Sigmoid colon (tissue), 7 donors: ENCODE measurements around the gene MYCBPAP. TPM values are rescaled to one million over a fixed set of nuclear protein-coding genes. Genes with fewer than 3 reads are reported as not detected.
A peak's percentile ranks its signal among the peaks of the same experiment; 100 is the strongest.

Source experiments
- DNase-seq: peaks from one replicate; pipeline ENCODE4 v3.0.0-alpha.2; 2019
- H3K27ac ChIP-seq, 4 donors: fragments of 200-600 bp; sonication (generic); one replicate each; pipeline ENCODE4 v1.5.1; 2016 to 2019; ENCODE audit warnings: mild to moderate bottlenecking in 1 of 4
- H3K27me3 ChIP-seq, 3 donors: fragments of 200-600 bp; sonication (generic); one replicate each; pipeline ENCODE4 v1.5.1; 2019; ENCODE audit warnings: mild to moderate bottlenecking in 1 of 3
- H3K36me3 ChIP-seq, 4 donors: fragments of 200-600 bp; sonication (generic); one replicate each; pipeline ENCODE4 v1.5.1; 2016 to 2019
- H3K4me1 ChIP-seq, 4 donors: fragments of 200-600 bp; sonication (generic); one replicate each; pipeline ENCODE4 v1.5.1; 2017 to 2019
- H3K4me3 ChIP-seq, 4 donors: fragments of 200-600 bp; sonication (generic); one replicate each; pipeline ENCODE4 v1.5.1; 2017 to 2019; ENCODE audit warnings: mild to moderate bottlenecking in 2 of 4, moderate library complexity in 1 of 4
- H3K9me3 ChIP-seq, 4 donors: fragments of 200-600 bp in 3 of 4; sonication (generic) in 3 of 4; one replicate each; pipeline versions ENCODE4 v1.5.1 to v1.6.1; 2013 to 2019
- EP300 ChIP-seq, 4 donors: sonication (generic); formaldehyde crosslinking; IDR thresholded peaks; one replicate each; pipeline ENCODE4 v1.6.1; 2017; ENCODE audit warnings: antibody characterized with exemption in 4 of 4
- POLR2A ChIP-seq, 2 donors: fragments of 450-650 bp; IDR thresholded peaks; one replicate each; pipeline ENCODE4 v1.6.1; 2016; ENCODE audit warnings: antibody characterized with exemption in 2 of 2, mild to moderate bottlenecking in 2 of 2, moderate library complexity in 2 of 2
- POLR2AphosphoS5 ChIP-seq, 4 donors: sonication (generic); formaldehyde crosslinking; IDR thresholded peaks; one replicate each; pipeline ENCODE4 v1.6.1; 2017; ENCODE audit warnings: antibody characterized with exemption in 4 of 4
- WGBS, 2 donors: extraction: QIAGEN DNeasy Blood & Tissue Kit; methylation state at CpG; one replicate each; pipeline ENCODE4 v1.1.7; 2013; 5-methylcytosine and 5-hydroxymethylcytosine counted together
- intact Hi-C: fragments of 100-400 bp; cut with DNase I; formaldehyde crosslinking; loops from one replicate; pipeline ENCODE4 v1.15.1; 2023
- polyA plus RNA-seq, 3 donors: library from polyadenylated mRNA; stranded (reverse); fragments of 200-250 nt; gene quantifications; one replicate each; pipeline ENCODE4 v1.2.3, GENCODE V29; 2013
- total RNA-seq, 4 donors: library from RNA; depleted of rRNA; stranded (reverse); fragments of >200 nt; gene quantifications; one replicate each; pipeline ENCODE4 v1.1.0, GENCODE V29; 2016
- TF ChIP-seq, protein P1 (sequence below), 4 experiments: fragments of 450-650 bp in 3 of 4; fragments of 200-600 bp in 1 of 4; IDR thresholded peaks; one replicate each; pipeline ENCODE4 v1.5.1; 2016 to 2019; ENCODE audit warnings: antibody characterized with exemption in 4 of 4, mild to moderate bottlenecking in 3 of 4, moderate library complexity in 2 of 4
- donor health status: healthy with polysubstance abuse.
- donor health status: Bipolar disorder and iron deficiency.
- donor health status: healthy.

MYCBPAP gene
- total and polyA plus RNA-seq, 7 donors, result 0.23 to 2.5 (median 1.7) TPM; not detected in 1

DNA sequence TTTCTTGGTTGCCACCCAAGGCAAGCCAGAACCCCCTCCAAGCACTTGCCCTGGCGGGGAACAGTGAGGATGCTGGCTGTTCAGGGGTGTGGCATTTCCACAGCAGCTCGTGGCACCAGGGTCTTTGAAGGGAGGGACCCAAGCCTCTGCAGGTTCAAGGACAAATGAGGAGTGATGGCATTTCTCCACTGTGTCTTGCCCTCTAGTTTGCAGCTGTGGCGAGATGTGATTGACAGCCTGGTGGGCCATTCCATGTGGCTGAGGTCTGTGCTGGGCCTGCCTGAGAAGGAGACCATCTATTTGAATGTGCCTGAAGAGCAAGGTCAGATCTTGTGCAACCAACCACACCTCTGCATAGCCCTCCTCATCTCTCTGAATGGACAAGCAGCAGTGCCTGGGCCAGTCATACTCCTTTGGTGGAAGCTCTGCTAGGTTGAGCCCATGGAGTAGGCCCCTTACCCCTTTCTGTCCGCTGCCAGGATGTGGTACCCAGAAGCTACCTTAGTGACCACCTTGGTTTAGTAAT, 19.8 kb downstream of the MYCBPAP start:
- 73 to 83% methylated on average over 4 of the region's 4 CpGs for WGBS, 2 donors
- no peaks in the 10 kb centered on the region for H3K36me3 ChIP-seq
- H3K27me3 ChIP-seq, result peaks cover 9 to 45% (median 26%) of the 10 kb centered on the region in 3 donors
- no peak for DNase-seq
- H3K27ac ChIP-seq, result no peak overlapping the region
- H3K4me1 ChIP-seq, result peaks cover 0 to 11% (median 9%) of the 10 kb centered on the region in 4 donors
- H3K9me3 ChIP-seq, result no peaks in the 10 kb centered on the region
- H3K4me3 ChIP-seq, result no peak overlapping the region
- TF ChIP-seq EP300 (IDR thresholded peaks at IDR 0.05), result no peak
- no peak for TF ChIP-seq POLR2A (IDR thresholded peaks at IDR 0.05)
- intact Hi-C loops, result no loop called here

DNA sequence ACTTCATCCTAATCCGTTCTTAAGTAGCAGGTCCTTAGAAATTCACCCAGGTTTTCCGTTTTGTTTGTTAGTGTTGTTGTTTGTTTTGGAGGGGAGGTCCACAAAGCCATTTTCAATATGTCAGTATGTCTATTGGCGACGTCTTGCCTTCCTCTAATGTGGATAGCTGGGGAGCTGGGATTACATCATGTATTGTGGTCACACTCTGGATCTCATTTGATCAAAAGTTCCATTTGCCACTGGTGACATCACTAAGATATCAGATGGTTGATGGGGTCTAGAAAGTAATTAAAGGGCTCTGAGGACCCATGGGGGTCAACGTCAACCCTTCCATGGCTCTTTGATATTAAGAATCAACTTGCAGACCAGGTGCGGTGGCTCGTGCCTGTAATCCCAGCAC, 21.6 kb downstream of the MYCBPAP start:
- no peaks in the 10 kb centered on the region for H3K36me3 ChIP-seq
- intact Hi-C loops, result no loop called here
- no peak overlapping the region for H3K27ac ChIP-seq
- H3K9me3 ChIP-seq, result no peaks in the 10 kb centered on the region
- no peak for DNase-seq
- peaks cover 12 to 63% (median 35%) of the 10 kb centered on the region in 3 donors for H3K27me3 ChIP-seq
- no peak for TF ChIP-seq EP300 (IDR thresholded peaks at IDR 0.05)
- TF ChIP-seq, protein P1, sequence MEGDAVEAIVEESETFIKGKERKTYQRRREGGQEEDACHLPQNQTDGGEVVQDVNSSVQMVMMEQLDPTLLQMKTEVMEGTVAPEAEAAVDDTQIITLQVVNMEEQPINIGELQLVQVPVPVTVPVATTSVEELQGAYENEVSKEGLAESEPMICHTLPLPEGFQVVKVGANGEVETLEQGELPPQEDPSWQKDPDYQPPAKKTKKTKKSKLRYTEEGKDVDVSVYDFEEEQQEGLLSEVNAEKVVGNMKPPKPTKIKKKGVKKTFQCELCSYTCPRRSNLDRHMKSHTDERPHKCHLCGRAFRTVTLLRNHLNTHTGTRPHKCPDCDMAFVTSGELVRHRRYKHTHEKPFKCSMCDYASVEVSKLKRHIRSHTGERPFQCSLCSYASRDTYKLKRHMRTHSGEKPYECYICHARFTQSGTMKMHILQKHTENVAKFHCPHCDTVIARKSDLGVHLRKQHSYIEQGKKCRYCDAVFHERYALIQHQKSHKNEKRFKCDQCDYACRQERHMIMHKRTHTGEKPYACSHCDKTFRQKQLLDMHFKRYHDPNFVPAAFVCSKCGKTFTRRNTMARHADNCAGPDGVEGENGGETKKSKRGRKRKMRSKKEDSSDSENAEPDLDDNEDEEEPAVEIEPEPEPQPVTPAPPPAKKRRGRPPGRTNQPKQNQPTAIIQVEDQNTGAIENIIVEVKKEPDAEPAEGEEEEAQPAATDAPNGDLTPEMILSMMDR (IDR thresholded peaks at IDR 0.05), result no peak
- no peak for TF ChIP-seq POLR2AphosphoS5 (IDR thresholded peaks at IDR 0.05)
- no peak for TF ChIP-seq POLR2A (IDR thresholded peaks at IDR 0.05)
- H3K4me1 ChIP-seq, result peaks cover 0 to 24% (median 20%) of the 10 kb centered on the region in 4 donors
- 93 to 96% methylated on average over 7 of the region's 7 CpGs for WGBS, 2 donors
- no peak overlapping the region for H3K4me3 ChIP-seq

DNA sequence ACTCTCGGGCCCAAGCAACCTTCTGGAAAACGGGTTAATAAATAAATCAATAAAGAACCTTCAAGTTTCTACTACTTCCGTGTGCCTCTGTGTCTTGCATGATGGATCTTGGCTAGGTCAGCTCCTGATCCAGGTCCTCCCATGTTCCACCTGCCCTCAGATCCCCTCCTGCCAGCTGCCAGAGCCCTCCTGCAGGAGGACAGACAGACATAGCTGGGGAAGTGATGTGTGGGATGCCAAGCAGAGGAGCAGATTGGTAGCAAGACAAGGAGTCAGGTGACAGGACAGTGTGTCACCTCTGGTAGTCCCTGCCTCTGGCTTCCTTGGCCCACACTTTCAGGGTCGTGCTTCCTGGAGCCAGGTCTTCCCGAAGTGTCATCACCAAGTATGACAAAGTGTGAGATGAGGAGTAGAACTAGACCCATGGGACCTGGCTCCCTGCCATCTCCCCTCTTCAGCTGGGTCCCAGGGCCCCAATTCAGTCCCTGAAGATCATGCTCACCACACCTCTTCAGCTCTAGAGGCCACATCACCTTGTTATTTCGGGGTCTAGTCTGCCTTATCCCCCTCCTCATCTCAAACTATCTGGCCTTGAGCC, 23.3 kb downstream of the MYCBPAP start:
- DNase-seq, result no peak
- TF ChIP-seq POLR2A (IDR thresholded peaks at IDR 0.05) (no peak), POLR2AphosphoS5 (IDR thresholded peaks at IDR 0.05) (no peak), EP300 (IDR thresholded peaks at IDR 0.05) (no peak)
- TF ChIP-seq, protein P1 (IDR thresholded peaks at IDR 0.05), result no peak
- WGBS, 2 donors, result 78 to 80% methylated on average over 6 of the region's 6 CpGs
- H3K27me3 ChIP-seq, result peaks cover 12 to 66% (median 43%) of the 10 kb centered on the region in 3 donors
- no peaks in the 10 kb centered on the region for H3K9me3 ChIP-seq
- no peak overlapping the region for H3K27ac ChIP-seq
- H3K4me3 ChIP-seq, result no peak overlapping the region
- H3K36me3 ChIP-seq, result no peaks in the 10 kb centered on the region
- H3K4me1 ChIP-seq, result peaks cover 0 to 24% (median 20%) of the 10 kb centered on the region in 4 donors
- intact Hi-C loops, result no loop called here

DNA sequence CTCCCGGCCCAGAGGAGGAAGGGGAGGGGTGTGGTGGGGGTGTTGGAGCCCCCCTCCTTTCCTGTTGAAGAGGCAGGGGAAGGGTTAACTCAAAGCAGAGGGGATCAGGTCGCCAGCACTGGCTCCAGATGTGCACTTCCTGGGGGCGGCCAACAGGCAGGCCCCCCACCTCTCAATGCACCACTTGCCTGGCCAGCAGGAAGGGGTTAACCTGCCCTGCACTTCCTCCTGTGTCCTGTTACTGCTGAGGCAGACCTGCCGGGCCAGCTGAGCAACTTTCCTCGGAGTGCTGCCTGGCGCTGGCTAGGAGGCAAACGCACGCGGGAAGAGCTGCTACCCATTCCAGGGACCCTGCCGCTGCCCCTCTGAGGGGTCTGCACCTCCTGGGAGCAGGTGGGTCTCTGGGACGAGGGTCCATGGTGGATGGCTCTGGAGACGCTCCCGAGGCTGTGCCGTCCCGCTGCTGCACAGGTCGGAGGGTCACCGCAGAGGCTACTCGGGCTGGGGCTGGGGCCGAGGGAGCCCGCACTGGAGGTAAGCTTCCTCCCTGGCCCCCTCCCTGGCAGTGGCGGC, 24.3 kb downstream of the MYCBPAP start, which contains the start of gene EPN3:
TSS of gene EPN3 (plus strand) at position 284 of the 573 bp plus-strand sequence. CDS start 3,822 bp downstream, outside the sequence.
- Histone ChIP-seq H3K4me1 (peaks cover 0 to 24% (median 20%) of the 10 kb centered on the region in 4 donors), H3K27ac (no peak within 1 kb of the TSS)

DNA sequence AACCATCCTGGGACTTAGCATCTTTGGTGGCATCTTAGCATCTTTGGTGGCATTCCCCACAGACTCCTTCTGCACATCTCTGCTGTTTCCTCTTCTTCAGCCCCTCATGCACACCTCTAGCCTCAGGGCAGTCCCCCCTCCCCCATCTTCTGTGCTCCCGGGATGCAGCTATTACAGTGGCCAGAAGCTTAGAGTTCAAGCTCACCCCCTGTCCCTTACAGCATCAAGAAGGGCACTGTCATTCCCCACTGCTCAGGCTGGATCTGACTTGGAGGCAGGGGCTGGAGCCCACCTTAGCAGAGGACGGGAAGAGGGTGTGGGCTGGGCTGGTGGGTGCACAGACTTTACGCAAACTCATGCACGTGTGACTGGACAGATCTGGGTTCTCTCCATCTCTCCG, 24.9 kb downstream of the MYCBPAP start:
- Histone ChIP-seq H3K4me1 (peaks cover 0 to 24% (median 20%) of the 10 kb centered on the region in 4 donors), H3K9me3 (no peaks in the 10 kb centered on the region), H3K27me3 (peaks cover 12 to 66% (median 47%) of the 10 kb centered on the region in 3 donors), H3K27ac (no peak overlapping the region), H3K36me3 (no peaks in the 10 kb centered on the region), H3K4me3 (no peak overlapping the region)
- no peak for DNase-seq
- TF ChIP-seq EP300 (IDR thresholded peaks at IDR 0.05), result no peak
- TF ChIP-seq, protein P1 (IDR thresholded peaks at IDR 0.05), result no peak
- TF ChIP-seq POLR2A (IDR thresholded peaks at IDR 0.05), result no peak
- no peak for TF ChIP-seq POLR2AphosphoS5 (IDR thresholded peaks at IDR 0.05)
- 2 to 20% methylated on average over 5 of the region's 5 CpGs for WGBS, 2 donors
- intact Hi-C loops, result no loop called here

More for the DNA sequence above, 24.3 kb downstream of the MYCBPAP start, which contains the start of gene EPN3:
- Histone ChIP-seq H3K36me3 (no peaks in the 10 kb centered on the region), H3K9me3 (no peaks in the 10 kb centered on the region), H3K4me3 (peak within 1 kb of the TSS in 1 of 4 donors; percentile 19), H3K27me3 (peaks cover 12 to 66% (median 47%) of the 10 kb centered on the region in 3 donors)
- TF ChIP-seq POLR2AphosphoS5 (IDR thresholded peaks at IDR 0.05) (no peak), POLR2A (IDR thresholded peaks at IDR 0.05) (no peak), EP300 (IDR thresholded peaks at IDR 0.05) (no peak)
- TF ChIP-seq, protein P1 (IDR thresholded peaks at IDR 0.05), result no peak
- 1 to 3% methylated on average over 21 of the region's 21 CpGs for WGBS, 2 donors
- no peak for DNase-seq
- intact Hi-C loops, result no loop called here
